CD4-positive, alpha-beta T cell treated with Interleukin-21 for 1 hour (primary cell): ENCODE results near the gene HIVEP1.
"Not testable (repeated sequence)": the region's sequence is repeated elsewhere in the genome, so short reads cannot be mapped to it uniquely, and the experiment has no call there.

Experiments
- DNase-seq: peaks from one replicate; pipeline ENCODE4 v3.0.0-alpha.2; 2020

Gene HIVEP1

GRCh38 chr6:12092762-12093161 is 80.7 kb downstream of the HIVEP1 start:
- no peak for DNase-seq

- no peak for DNase-seq
These were observed 82.6 kb downstream of the HIVEP1 start for GRCh38 chr6:12094689-12095088.

DNA sequence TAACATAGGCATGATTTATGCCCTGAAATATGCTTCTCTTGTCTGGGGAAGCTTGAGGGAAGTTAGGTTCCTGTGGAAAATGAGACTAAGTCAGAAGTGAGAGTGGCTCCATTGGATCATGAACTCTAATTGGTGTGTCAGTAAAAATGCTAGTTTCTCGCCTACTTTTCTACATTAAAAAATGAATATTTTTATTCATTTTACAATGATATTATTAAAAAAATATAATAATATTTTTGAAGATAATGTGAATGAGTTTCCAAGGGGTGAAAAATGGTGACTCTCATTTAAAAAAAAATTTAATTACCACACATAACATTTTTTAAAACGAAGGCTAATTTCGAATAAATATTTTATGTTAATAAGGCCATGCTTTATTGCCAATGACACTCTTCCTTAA is 84.2 kb downstream of the HIVEP1 start:
- no peak for DNase-seq

DNA sequence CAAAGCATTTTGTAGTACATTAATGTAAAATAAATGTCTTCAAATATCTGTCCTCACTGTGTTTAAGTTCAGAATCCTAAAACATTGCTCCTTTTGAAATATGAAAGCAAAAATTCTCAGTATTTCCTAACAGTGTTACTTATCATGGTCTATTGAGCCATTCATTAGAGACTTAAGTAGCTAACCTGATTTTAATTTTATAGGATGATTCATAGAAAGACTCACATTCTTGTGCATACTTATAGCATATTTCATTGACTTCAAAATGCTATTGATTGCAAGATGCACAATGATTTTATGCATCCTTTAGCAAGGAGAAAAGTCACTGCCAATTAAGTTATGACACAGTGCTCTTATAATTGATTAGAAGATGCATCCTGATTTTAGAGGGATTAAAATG is 85.7 kb downstream of the HIVEP1 start:
- DNase-seq, result no peak

- no peak for DNase-seq
These were observed 87.7 kb downstream of the HIVEP1 start for GRCh38 chr6:12099623-12100338.

DNA sequence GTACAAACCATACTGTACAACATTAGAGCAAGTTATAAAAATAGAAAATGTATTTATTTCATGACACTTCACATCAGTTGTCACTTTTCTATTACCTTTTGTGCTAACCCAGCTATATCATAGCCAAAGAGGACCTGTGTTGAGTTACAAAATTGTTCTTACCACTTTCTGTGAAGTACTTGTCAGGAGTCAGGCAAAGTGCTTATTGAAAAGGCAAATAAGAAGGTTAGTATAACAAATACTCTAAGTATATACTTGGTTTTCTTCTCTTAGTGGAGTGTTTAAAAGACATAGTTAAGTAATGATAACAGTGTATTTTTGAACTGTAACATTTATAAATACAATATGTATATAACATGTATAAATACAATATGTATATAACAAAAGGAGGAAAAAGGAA is 88.9 kb downstream of the HIVEP1 start:
- DNase-seq, result no peak

DNA sequence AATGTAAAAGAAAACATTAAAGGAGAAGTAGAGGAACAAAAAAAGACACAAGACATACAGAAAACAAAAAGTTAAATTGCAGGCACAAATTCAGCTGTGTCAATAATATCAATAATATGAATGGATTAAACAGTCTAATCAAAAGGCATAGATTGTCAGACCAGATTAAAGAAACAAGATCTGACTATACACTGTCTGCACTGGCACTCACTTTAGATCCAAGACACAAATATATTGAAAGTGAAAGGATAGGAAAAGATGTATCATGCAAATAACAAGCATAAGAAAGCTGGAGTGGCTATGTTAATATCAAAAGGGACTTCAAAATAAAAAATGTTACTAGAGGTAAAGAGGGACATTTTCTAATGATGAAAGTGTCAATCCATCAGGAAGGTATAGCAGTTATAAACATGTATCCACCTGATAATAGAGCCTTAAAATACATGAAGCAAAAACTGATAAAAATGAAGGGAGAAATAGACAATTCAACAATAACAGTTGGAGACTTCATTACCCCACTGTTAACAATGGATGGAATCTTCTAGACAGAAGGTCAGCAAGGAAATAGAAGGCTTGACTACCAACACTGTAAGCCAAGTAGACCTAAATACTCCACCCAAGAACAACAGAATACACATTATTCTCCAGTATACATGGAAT is 89.7 kb downstream of the HIVEP1 start:
- no peak for DNase-seq

DNA sequence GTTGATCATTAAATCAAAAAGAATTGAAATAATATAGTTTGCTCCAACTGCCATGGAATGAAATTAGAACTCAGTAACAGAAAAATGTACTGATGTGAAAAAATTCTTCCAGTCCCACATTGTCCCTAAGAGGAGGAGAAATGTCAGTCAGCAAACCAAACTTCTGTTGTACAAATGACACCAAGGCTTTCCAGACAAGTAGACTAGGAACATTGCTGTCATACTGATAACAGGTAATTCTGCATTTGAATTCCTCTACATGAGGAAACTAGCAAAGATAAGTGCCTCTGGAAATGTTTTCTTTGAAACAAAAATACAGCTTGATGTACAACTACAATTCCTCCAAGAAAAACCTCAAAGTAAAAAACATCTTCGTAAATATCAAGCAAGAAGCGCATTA is 90.2 kb downstream of the HIVEP1 start:
- DNase-seq, result no peak

- DNase-seq, result no peak
These were observed 91.0 kb downstream of the HIVEP1 start for GRCh38 chr6:12103158-12103557.

GRCh38 chr6:12105271-12105670 is 93.2 kb downstream of the HIVEP1 start:
- no peak for DNase-seq

- not testable (repeated sequence) for DNase-seq
These were observed 96.3 kb downstream of the HIVEP1 start for GRCh38 chr6:12108376-12108775.

DNA sequence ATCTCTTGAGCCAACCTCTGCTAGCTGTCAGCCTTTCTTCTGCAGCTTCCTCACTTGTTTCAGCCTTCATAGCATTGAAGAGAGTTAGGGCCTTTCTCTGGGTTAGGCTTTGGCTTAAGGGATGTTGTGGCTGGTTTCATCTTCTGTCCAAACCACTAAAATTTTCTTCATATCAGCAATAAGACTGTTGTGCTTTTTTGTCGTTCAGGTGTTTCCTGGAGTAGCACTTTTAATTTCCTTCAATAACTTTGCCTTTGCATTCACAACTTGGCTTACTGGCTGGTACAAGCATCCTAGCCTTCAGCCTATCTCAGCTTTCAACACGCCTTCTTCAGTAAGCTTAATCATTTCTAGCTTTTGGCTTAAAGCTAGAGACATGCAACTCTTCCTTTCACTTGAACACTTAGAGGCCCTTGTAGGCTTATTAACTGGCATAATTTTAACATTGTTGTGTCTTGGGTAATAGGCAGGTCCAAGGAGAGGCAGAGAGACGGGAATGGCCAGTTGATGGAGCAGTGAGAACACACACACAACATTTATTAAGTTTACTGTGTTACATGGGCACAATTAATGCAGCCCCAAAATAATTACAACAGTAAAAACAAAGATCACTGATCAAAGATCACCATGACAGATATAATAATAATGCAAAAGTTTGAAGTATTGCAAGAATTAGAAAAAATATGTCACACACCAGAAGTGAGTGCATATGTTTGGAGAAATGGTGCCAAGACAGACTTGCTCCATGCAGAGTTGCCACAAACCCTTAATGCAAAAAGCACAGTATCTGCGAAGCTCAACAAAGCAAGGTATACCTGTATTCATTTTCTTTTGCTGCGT is 98.6 kb downstream of the HIVEP1 start:
- DNase-seq, result peak; percentile 26

- no peak for DNase-seq
These were observed 99.2 kb downstream of the HIVEP1 start for GRCh38 chr6:12111363-12111670.

DNA sequence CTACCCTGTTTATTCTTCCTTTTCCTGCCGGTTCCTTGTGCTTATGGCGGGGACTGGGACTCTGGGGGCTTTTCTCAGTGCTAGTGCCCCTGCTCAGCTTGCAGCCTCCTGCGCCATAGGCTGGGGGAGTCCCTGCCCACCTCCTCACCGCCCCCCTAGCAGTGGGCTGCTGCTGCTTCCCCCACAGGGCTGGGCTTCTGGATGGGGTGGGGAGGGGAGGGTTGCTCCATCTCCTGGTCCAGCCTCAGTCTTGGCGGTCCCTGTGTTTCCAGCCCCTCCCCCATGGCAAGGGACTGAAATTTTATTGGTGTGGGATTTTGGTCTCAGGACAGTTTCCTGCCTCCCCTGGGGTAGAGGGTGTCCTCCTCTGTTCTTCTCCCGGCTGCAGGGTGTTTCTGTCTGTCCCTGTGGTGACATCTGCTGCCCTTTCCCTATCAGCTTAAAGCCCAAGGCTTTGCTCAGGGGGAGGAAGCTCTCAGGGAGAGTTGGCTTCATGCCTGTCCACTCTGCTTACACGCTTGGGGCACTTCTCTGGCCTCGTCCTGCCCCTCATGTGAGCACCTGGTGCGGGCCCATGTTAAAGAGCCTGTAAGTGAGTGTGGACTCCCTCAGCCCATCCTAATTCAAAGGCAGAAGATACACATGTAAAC is 100.6 kb downstream of the HIVEP1 start:
- DNase-seq, result no peak

DNA sequence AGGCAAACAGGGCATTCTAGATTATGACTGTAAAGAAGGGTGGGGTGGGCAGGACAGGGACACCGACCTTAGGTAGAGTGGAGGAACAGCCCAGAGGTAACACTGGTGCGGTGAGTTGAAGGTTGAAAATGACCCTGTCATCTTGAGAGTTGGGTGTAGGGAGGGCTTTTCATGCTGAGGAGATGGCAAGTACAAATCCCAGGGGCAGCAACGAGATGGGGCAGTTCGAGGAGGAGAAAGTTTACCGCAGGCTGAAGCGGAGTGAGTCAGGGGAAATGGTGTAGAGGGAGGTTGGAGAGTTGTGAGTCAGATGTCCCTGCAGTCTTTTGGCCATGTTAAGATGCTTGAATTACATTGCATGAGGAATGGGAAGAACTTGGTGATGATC is 101.1 kb downstream of the HIVEP1 start:
- DNase-seq, result no peak

DNA sequence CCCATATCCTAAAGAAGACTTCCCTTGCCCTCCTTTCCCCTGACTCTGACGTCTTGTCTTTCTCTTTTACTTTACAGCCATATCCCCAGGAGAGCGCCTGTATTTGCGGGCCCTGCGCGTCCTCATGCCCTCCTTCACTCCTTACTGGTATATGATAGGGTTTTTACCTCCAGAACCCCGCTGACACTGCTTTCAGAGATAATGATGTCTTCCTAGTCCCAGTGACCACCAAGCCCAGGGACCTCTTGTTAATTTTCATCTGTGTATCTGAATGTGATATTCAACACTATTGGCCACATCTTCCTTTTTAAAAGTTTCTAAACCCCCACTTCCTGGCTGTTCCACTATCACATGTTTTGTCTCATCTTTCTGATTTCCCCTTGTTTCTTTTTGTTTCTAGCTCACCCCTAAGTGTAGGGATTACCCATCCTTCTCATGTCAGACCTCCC is 102.0 kb downstream of the HIVEP1 start:
- DNase-seq, result no peak

DNA sequence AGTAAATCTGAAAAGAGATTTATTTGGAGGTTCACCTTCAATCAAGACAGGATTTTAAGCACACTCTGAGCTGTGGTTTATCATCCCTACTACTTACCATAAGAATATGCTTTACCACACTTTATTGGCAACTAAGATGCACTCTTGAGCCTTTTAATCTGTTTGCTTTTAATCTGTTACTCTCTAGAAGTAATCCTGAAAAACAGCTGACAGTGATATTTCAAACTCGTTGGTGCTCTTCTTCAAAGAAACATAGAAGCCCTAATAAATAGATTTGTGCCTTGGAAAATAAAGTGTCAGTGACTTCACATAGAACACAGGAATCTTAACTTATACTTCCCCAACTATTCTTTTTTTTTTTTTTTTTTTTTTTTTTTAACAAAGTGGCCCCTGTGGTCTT is 102.9 kb downstream of the HIVEP1 start:
- no peak for DNase-seq

DNA sequence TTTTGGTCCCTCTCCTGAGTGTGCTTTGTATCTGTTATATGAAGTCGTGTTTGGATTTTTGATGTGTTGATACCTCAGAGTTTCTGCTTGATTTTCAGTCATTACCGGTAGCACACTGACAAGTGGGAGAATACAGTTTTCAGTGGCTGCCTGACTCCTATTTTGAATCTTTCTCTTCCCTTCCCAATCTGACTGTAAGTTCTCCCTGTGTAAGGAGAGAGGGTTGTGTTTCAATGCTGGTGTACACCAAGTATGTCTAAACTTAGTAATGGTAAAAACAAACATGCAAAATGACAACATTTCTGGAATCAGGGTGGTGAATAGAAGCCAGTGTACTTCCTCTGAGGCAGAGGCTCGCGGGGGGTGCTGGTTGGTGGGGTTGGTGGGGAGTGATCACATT is 103.4 kb downstream of the HIVEP1 start:
- DNase-seq, result no peak

DNA sequence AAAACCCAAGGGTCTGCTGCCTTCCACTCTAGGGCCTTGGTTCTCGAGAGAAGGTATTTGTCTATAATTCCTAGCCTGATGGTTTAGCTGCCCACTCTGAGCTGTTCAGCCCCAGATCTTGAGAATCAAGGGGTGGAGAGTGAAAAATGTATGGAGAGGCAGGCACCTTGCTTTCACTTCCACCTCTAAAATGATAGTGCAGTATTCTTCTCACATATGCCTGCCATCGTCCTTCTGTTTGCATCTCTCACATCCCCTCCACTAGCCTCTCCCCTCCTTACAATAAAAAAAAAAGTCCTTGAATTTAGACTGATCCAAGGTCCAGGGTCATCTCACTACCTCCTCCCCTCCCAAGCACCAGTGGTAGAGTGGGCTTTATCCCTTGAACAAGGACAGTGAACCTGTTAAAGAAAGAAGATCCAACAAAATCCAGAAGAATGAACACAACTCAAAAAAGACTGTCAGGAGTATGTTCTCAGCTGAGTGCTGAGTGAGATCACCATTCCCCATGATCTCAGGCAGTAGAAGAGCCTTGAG is 104.2 kb downstream of the HIVEP1 start:
- no peak for DNase-seq

GRCh38 chr6:12116978-12117377 is 104.9 kb downstream of the HIVEP1 start:
- DNase-seq, result no peak

DNA sequence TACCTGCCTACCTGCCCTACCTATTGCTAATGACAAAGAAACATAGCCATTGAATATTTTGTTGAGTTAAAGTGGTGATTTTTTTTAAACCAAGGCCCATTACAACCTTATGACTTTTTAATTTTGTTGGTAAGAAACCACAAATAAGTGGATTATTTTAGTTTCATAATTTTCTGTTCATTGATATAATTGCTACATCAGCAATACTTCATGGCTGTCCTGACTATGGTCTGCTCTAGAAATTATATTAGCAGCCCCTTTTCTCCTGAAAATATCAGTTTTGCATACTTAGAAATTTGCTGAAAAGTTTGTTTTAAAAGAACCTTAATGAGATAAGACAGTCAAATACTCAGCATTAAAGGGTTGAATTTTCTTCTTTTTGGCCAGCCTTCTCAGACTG is 106.5 kb downstream of the HIVEP1 start:
- DNase-seq, result no peak

DNA sequence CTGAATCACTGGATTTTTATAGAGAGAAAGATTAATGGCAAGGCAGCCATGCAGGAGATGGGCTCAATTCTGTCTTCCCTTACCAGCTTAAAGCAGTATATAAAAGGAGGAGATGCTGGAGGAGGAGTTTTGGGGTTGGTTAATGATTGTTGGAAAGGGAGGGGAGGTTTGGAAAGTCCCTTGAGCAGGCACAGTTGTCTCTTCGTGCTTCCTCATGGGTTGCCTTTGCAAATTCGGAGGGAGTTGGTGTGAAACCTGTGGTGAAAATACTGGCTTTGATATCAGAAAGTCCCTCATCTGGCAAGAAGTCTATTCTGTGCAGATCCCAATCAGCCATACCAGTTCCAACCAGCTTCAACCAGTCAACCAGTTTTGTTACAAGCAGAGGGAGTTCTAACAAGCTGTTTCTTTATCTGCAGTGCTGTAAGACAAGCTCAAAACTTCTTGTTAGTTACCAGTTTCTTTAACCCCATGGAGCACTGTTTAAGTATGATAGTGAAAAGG is 107.0 kb downstream of the HIVEP1 start:
- DNase-seq, result peak; percentile 73

DNA sequence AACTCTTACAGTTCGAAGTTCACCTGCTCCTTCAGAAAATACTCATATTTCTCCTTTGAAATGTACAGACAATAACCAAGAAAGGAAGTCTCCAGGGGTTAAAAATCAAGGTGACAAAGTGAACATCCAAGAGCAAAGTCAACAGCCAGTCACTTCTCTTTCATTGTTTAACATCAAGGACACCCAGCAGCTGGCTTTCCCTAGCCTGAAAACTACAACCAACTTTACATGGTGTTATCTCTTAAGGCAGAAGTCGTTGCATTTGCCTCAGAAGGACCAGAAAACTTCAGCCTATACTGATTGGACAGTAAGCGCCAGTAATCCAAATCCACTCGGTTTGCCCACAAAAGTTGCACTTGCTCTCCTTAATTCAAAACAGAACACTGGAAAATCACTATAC is 113.3 kb downstream of the HIVEP1 start:
- DNase-seq, result no peak
